Measurements from ENCODE around the gene MCF2L. TPM values are rescaled to one million over a fixed set of nuclear protein-coding genes. Genes with fewer than 3 reads are reported as not detected.

Gene MCF2L
- total RNA-seq, 2 experiments from 2014 or later: 13.0 to 13.5 TPM

- CTCF ChIA-PET: no interaction called here
- intact Hi-C loops (cut with DNase I, micrococcal nuclease): no loop called here
- H3K27ac Mint-ChIP-seq: no peak overlapping the region
- H3K27me3 Mint-ChIP-seq: no peaks in the 10 kb centered on the region
- H3K4me1 Mint-ChIP-seq (ENCODE audit: low read depth): no peaks in the 10 kb centered on the region
- no peak for TF ChIP-seq CTCF (IDR thresholded peaks at IDR 0.05)
- Histone ChIP-seq H3K4me1 (ENCODE audit: insufficient read depth, low read length) (no peaks in the 10 kb centered on the region), H3K27me3 (ENCODE audit: control insufficient read depth in 1 of 2, insufficient read depth in 2 of 2, low read length in 2 of 2) (no peaks in the 10 kb centered on the region), H3K9me3 (ENCODE audit: control insufficient read depth in 1 of 2, insufficient read depth in 1 of 2, low read length in 2 of 2) (no peaks in the 10 kb centered on the region), H3K36me3 (ENCODE audit: insufficient read depth, low read length) (peaks cover 3% of the 10 kb centered on the region), H3K27ac (ENCODE audit: low read depth in 1 of 2, low read length in 2 of 2) (no peak overlapping the region), H3K4me3 (ENCODE audit: low read length) (no peak overlapping the region)
- DNase-seq (no peak), ATAC-seq (ENCODE audit: poor library complexity) (no peak)
- H3K9me3 Mint-ChIP-seq: no peaks in the 10 kb centered on the region
- peaks cover 24% of the 10 kb centered on the region for H3K36me3 Mint-ChIP-seq (ENCODE audit: low read depth)
- POLR2A ChIA-PET: no interaction called here
- no peak overlapping the region for H3K4me3 Mint-ChIP-seq
Measured at GRCh38 chr13:113043931-113044330, 74.9 kb downstream of the MCF2L start.

- ATAC-seq (ENCODE audit: poor library complexity): no peak
- Mint-ChIP-seq H3K4me3 (no peak overlapping the region), H3K4me1 (ENCODE audit: low read depth) (no peaks in the 10 kb centered on the region), H3K9me3 (no peaks in the 10 kb centered on the region), H3K27ac (no peak overlapping the region), H3K27me3 (no peaks in the 10 kb centered on the region), H3K36me3 (ENCODE audit: low read depth) (peaks cover 24% of the 10 kb centered on the region)
- CTCF ChIA-PET: no interaction called here
- H3K4me1 ChIP-seq (ENCODE audit: insufficient read depth, low read length): no peaks in the 10 kb centered on the region
- H3K27ac ChIP-seq (ENCODE audit: low read depth in 1 of 2, low read length in 2 of 2): no peak overlapping the region
- no peaks in the 10 kb centered on the region for H3K27me3 ChIP-seq (ENCODE audit: control insufficient read depth in 1 of 2, insufficient read depth in 2 of 2, low read length in 2 of 2)
- no peak for TF ChIP-seq CTCF (IDR thresholded peaks at IDR 0.05)
- DNase-seq: no peak
- no peaks in the 10 kb centered on the region for H3K9me3 ChIP-seq (ENCODE audit: control insufficient read depth in 1 of 2, insufficient read depth in 1 of 2, low read length in 2 of 2)
- intact Hi-C loops (cut with DNase I, micrococcal nuclease): no loop called here
- peaks cover 3% of the 10 kb centered on the region for H3K36me3 ChIP-seq (ENCODE audit: insufficient read depth, low read length)
- H3K4me3 ChIP-seq (ENCODE audit: low read length): no peak overlapping the region
- POLR2A ChIA-PET: no interaction called here
Measured at GRCh38 chr13:113044391-113045114, 75.5 kb downstream of the MCF2L start.

- Histone ChIP-seq H3K4me3 (ENCODE audit: low read length) (no peak overlapping the region), H3K27me3 (ENCODE audit: control insufficient read depth in 1 of 2, insufficient read depth in 2 of 2, low read length in 2 of 2) (no peaks in the 10 kb centered on the region), H3K9me3 (ENCODE audit: control insufficient read depth in 1 of 2, insufficient read depth in 1 of 2, low read length in 2 of 2) (no peaks in the 10 kb centered on the region), H3K27ac (ENCODE audit: low read depth in 1 of 2, low read length in 2 of 2) (no peak overlapping the region), H3K4me1 (ENCODE audit: insufficient read depth, low read length) (no peaks in the 10 kb centered on the region), H3K36me3 (ENCODE audit: insufficient read depth, low read length) (peaks cover 3% of the 10 kb centered on the region)
- ATAC-seq (ENCODE audit: poor library complexity) (no peak), DNase-seq (no peak)
- no peaks in the 10 kb centered on the region for H3K9me3 Mint-ChIP-seq
- ChIA-PET POLR2A (no interaction called here), CTCF (no interaction called here)
- H3K36me3 Mint-ChIP-seq (ENCODE audit: low read depth): peaks cover 24% of the 10 kb centered on the region
- no peaks in the 10 kb centered on the region for H3K4me1 Mint-ChIP-seq (ENCODE audit: low read depth)
- no peak overlapping the region for H3K4me3 Mint-ChIP-seq
- TF ChIP-seq CTCF (IDR thresholded peaks at IDR 0.05): no peak
- intact Hi-C loops (cut with DNase I, micrococcal nuclease): no loop called here
- H3K27me3 Mint-ChIP-seq: no peaks in the 10 kb centered on the region
- H3K27ac Mint-ChIP-seq: no peak overlapping the region
Measured at GRCh38 chr13:113045251-113046127, 76.5 kb downstream of the MCF2L start.

Measured in CD4-positive, alpha-beta T cell (primary cell).